Keratinocyte (primary cell): ENCODE results near the gene PLCXD1. TPM values are rescaled to one million over a fixed set of nuclear protein-coding genes. Genes with fewer than 3 reads are reported as not detected.

ENCODE experiments used
- DNase-seq: peaks from one replicate; pipeline ENCODE4 v3.0.0-alpha.2; 2011; ENCODE audit warnings: low read depth, missing footprints, low spot score
- FAIRE-seq: peaks from 2 replicates; lab custom pipeline; 2011; peaks lifted over from hg19 to GRCh38; lab: Jason Lieb, UNC
- H2AFZ ChIP-seq: 2 replicates; pipeline ENCODE4 v1.6.0; 2012; ENCODE audit warnings: low read length, control low read depth, inconsistent platforms; ENCODE audit not compliant: control insufficient read depth
- H3K27ac ChIP-seq: 2 replicates; pipeline ENCODE4 v1.5.1; 2011; ENCODE audit warnings: low read length; ENCODE audit not compliant: control insufficient read depth, insufficient read depth
- H3K27me3 ChIP-seq: 3 replicates; pipeline ENCODE4 v1.6.0; 2011; ENCODE audit warnings: low read length; ENCODE audit not compliant: control insufficient read depth, insufficient read depth; ENCODE audit errors: extremely low read depth
- H3K36me3 ChIP-seq, 2 experiments: 2 replicates in 1 of 2; 3 replicates in 1 of 2; pipeline ENCODE4 v1.5.1; 2011; ENCODE audit warnings: low read length in 2 of 2, mild to moderate bottlenecking in 1 of 2; ENCODE audit not compliant: control insufficient read depth in 2 of 2, insufficient read depth in 2 of 2; ENCODE audit errors: extremely low read depth in 1 of 2
- H3K4me1 ChIP-seq: 3 replicates; pipeline ENCODE4 v1.5.1; 2011; ENCODE audit warnings: low read length; ENCODE audit not compliant: control insufficient read depth, insufficient read depth; ENCODE audit errors: extremely low read depth
- H3K4me2 ChIP-seq: 3 replicates; pipeline ENCODE4 v1.6.0; 2011; ENCODE audit warnings: low read depth, low read length; ENCODE audit not compliant: control insufficient read depth, insufficient read depth; ENCODE audit errors: extremely low read depth
- H3K4me3 ChIP-seq, 3 experiments: fragments of 200-600 bp in 1 of 3; sonication (generic) in 1 of 3; 2 replicates in 2 of 3; 3 replicates in 1 of 3; pipeline ENCODE4 v1.5.1; 2011 to 2016; ENCODE audit warnings: low read length in 3 of 3, mild to moderate bottlenecking in 3 of 3, control low read depth in 2 of 3, inconsistent platforms in 1 of 3, low read depth in 1 of 3, mixed read lengths in 1 of 3, mixed run types in 1 of 3, moderate library complexity in 1 of 3; ENCODE audit not compliant: control insufficient read depth in 2 of 3, insufficient read depth in 2 of 3; ENCODE audit errors: extremely low read depth in 1 of 3
- H3K79me2 ChIP-seq: 2 replicates; pipeline ENCODE4 v1.6.0; 2012; ENCODE audit warnings: low read length; ENCODE audit not compliant: control insufficient read depth, insufficient read depth
- H3K9ac ChIP-seq: 3 replicates; pipeline ENCODE4 v1.6.0; 2011; ENCODE audit warnings: low read length; ENCODE audit not compliant: control insufficient read depth, insufficient read depth; ENCODE audit errors: extremely low read depth
- H3K9me1 ChIP-seq: 3 replicates; pipeline ENCODE4 v1.6.0; 2011; ENCODE audit warnings: low read length; ENCODE audit not compliant: control insufficient read depth, insufficient read depth; ENCODE audit errors: extremely low read depth
- H3K9me3 ChIP-seq: 2 replicates; pipeline ENCODE4 v1.5.1; 2012; ENCODE audit warnings: low read depth, low read length; ENCODE audit not compliant: control insufficient read depth
- H4K20me1 ChIP-seq: 3 replicates; pipeline ENCODE4 v1.6.0; 2011; ENCODE audit warnings: low read length; ENCODE audit not compliant: control insufficient read depth, insufficient read depth; ENCODE audit errors: extremely low read depth
- CTCF ChIP-seq, 3 experiments: IDR thresholded peaks in 1 of 3; conservative IDR thresholded peaks in 1 of 3; optimal IDR thresholded peaks in 1 of 3; 2 replicates in 2 of 3; 3 replicates in 1 of 3; pipeline versions ENCODE3 to v1.5.1; 2011; ENCODE audit warnings: low read length in 3 of 3, mild to moderate bottlenecking in 3 of 3, moderate library complexity in 2 of 3, control low read depth in 1 of 3, inconsistent platforms in 1 of 3; ENCODE audit not compliant: insufficient read depth in 2 of 3; ENCODE audit errors: extremely low read depth in 1 of 3
- EZH2 ChIP-seq: IDR thresholded peaks from one replicate; pipeline ENCODE4 v1.6.1; 2012; ENCODE audit warnings: inconsistent platforms, mild to moderate bottlenecking, low read length, moderate library complexity
- dilution Hi-C: fragments of 300-500 bp; cut with MboI; formaldehyde crosslinking; loops from one replicate; pipeline ENCODE4 v1.7.0; 2020; ENCODE audit warnings: low sequenced_read_pairs; ENCODE audit not compliant: extremely low pct_ligation_motif_present
- polyA plus RNA-seq, 5 experiments: library from polyadenylated mRNA; depleted of rRNA in 3 of 5; stranded (reverse) in 3 of 5; stranded (forward) in 1 of 5; unstranded in 1 of 5; fragments of >200 nt; gene quantifications; 1 replicate in 1 of 5; 2 replicates in 3 of 5; 3 replicates in 1 of 5; pipeline versions ENCODE4 v1.2.1 to v1.2.3, GENCODE V29; 2011 to 2012; ENCODE audit warnings: missing spikeins in 2 of 5, low read depth in 1 of 5, low replicate concordance in 1 of 5

Gene PLCXD1
- polyA plus RNA-seq, 1 donor (not counting 4 experiments of a cell fraction or from before 2014, with no cell fraction given) = 6.3 TPM

GRCh38 chrX:313546-313945, 32.4 kb downstream of the PLCXD1 start:
- FAIRE-seq (no peak), DNase-seq (no peak)
- no peak overlapping the region for H3K4me2 ChIP-seq
- H3K4me3 ChIP-seq = no peak overlapping the region
- dilution Hi-C loops = no loop called here
- H4K20me1 ChIP-seq = no peaks in the 10 kb centered on the region
- H3K27me3 ChIP-seq = no peaks in the 10 kb centered on the region
- no peaks in the 10 kb centered on the region for H3K4me1 ChIP-seq
- no peaks in the 10 kb centered on the region for H3K9me3 ChIP-seq
- H2AFZ ChIP-seq = no peak overlapping the region
- no peak overlapping the region for H3K27ac ChIP-seq
- peaks cover 18 to 31% of the 10 kb centered on the region in 2 experiments for H3K36me3 ChIP-seq
- no peak overlapping the region for H3K9ac ChIP-seq
- H3K79me2 ChIP-seq = peaks cover 12% of the 10 kb centered on the region
- no peaks in the 10 kb centered on the region for H3K9me1 ChIP-seq
- no peak for TF ChIP-seq EZH2
- no peak for TF ChIP-seq CTCF (optimal IDR thresholded peaks at IDR 0.05 in 1 of 3, IDR thresholded peaks at IDR 0.05 in 1 of 3, conservative IDR thresholded peaks at IDR 0.05 in 1 of 3; ENCODE audit: extremely low read depth in 1 of 3, insufficient read depth in 2 of 3, low read length in 3 of 3)

- no peaks in the 10 kb centered on the region for H3K4me1 ChIP-seq
- peaks cover 18 to 31% of the 10 kb centered on the region in 2 experiments for H3K36me3 ChIP-seq
- H3K9me1 ChIP-seq = no peaks in the 10 kb centered on the region
- no peak overlapping the region for H3K27ac ChIP-seq
- DNase-seq = no peak
- no peak overlapping the region for H3K9ac ChIP-seq
- no peak overlapping the region for H3K4me2 ChIP-seq
- H3K27me3 ChIP-seq = no peaks in the 10 kb centered on the region
- no peak overlapping the region for H2AFZ ChIP-seq
- H3K9me3 ChIP-seq = no peaks in the 10 kb centered on the region
- peaks cover 12% of the 10 kb centered on the region for H3K79me2 ChIP-seq
- FAIRE-seq = no peak
- dilution Hi-C loops = no loop called here
- H3K4me3 ChIP-seq = no peak overlapping the region
- H4K20me1 ChIP-seq = no peaks in the 10 kb centered on the region
- TF ChIP-seq CTCF (optimal IDR thresholded peaks at IDR 0.05 in 1 of 3, IDR thresholded peaks at IDR 0.05 in 1 of 3, conservative IDR thresholded peaks at IDR 0.05 in 1 of 3; ENCODE audit: extremely low read depth in 1 of 3, insufficient read depth in 2 of 3, low read length in 3 of 3) (no peak), EZH2 (no peak)
Observed at GRCh38 chrX:314049-314448, 32.9 kb downstream of the PLCXD1 start.
